Effector CD8-positive, alpha-beta T cell (primary cell): ENCODE data around the gene PLCH2.
"Not testable (repeated sequence)": the region's sequence is repeated elsewhere in the genome, so short reads cannot be mapped to it uniquely, and the experiment has no call there.

Experiments used
- DNase-seq: peaks from one replicate; lab custom pipeline; 2025; lab: John Stamatoyannopoulos, UW

The PLCH2 gene

DNA sequence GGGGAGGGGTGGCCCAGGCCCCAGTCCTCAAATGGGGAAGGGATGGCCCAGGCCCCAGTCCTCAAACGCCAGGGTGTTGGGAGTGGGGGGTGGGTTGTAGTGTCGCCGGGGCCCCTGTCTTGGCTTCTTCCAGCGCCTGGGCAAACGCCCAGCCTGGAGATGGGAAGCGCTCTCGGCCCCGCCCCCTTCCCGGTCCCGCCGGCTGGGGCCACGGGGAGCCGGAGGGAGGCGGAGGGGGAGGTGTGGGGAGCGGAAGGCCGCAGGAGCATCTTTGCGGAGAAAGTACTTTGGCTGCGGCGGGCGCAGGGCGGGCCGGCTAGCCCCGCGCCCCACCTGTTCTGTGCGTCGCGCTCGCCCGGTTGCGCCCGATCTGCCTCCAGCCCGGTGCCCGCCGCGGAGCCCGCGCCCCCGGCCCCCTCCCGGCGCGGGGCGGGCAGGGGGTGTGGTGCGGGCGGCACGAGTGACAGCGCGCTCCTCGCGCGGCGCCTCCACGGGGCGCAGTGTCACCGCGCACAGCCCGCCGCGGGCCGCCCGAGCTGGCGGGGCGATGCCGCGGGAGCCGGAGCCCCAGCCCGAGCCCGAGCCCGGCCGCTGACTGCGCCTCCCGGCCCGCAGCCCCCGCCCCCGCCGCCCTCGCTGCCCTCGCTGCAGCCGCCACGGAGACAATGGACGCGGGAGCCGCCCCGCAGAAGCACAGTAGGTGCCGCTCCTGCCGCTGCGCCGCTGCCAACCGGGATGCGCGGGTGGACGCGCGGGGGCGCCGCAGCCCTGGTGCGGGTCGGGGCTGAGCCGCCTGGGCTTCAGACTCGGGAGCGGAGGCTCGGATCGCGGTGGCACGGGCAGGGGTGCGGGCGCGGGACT lies 32.6 kb upstream of the PLCH2 start:
- no peak for DNase-seq

DNA sequence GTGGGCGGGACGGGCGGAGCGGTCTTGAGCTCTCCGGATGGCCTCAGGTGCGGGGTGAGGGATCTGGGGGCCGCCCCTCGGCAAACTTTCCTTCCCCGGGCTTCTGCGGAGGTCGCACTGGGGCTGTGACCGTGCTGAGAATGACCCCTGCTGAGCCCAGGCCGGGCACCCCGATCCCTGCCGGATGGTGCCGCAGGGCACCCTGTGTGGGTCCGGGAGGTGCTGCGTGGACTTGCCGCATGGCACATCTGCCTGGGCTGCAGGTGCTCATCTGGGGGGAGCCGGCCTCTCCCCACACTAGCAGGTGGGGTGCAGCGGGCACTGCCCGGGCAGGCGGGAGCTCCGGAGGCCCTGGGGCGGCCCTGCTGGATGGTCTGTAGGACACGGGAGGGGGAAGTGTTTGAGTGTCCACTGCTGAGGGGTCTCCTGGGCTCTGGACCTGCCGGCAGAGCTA lies 31.9 kb upstream of the PLCH2 start:
- DNase-seq = no peak

DNA sequence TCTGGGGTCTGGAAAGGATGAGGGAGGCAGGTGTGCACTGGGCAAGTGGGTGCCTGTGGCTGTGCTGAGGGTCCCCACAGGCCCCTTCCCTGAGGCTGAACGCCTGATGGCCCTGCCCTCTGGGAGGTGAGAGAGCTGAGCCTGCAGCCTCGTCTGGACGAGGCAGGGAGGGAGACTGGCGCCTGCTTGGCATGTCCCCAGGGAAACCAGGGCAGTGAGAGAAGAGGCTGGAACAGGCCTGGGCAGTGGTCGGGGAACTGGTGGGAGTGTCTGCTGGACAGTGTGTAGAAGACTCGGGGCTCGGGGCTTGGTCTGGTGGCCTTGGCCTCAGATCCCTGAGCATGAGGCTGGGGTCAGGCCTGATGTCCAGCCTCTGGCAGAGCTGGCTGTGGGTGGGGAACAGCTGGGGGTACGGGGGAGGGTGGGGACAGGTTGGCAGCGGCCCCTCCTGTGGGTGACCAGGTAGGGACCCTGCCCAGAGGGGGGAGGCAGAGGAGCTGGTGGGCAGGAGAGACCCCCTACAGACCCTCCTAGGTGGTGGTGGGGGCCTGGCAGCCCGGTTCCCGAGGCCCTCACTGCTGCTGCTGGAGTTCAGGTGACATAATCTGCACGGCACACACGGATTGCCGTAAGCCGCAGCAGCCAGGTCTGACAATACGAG lies 30.8 kb upstream of the PLCH2 start:
- DNase-seq = no peak

DNA sequence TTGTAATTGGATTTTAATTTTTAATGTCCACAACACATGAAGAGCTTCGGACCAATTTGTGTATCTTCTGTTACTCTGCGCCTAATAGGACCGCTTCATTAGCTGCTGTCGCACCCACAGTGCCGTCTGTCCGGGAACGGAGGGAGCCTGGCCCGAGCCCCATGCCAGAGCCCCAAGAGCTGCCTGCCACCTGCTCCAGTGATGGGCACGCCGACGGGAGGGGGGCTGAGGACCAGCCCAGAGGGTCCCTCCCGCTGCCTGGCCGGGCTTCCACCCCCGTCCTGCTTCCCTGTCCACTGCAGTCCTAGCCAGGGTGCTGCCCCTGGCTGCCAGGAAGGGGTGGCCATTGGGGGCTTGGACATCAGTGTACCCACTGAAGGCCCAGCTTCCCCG lies 30.3 kb upstream of the PLCH2 start:
- no peak for DNase-seq

DNA sequence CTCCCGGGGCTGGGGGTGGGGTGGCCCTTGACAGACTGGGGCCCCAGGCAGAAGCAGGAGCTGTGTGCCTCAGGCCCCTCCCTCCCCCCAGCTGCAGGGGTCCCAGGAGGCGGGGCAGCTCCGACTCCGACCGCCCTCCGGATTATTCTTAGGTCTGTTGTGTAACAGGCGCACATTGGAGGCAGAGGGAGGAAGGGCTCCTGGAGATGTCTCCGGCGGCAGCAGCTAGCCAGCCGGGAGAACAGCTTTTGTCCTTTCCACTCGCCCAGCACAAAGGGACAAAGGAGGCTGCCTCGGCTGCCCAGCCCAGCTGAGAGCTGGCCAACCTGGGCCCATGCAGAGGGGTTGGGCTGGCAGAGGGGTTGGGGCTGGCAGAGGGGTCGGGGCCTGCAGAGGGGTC lies 29.7 kb upstream of the PLCH2 start:
- DNase-seq = no peak

DNA sequence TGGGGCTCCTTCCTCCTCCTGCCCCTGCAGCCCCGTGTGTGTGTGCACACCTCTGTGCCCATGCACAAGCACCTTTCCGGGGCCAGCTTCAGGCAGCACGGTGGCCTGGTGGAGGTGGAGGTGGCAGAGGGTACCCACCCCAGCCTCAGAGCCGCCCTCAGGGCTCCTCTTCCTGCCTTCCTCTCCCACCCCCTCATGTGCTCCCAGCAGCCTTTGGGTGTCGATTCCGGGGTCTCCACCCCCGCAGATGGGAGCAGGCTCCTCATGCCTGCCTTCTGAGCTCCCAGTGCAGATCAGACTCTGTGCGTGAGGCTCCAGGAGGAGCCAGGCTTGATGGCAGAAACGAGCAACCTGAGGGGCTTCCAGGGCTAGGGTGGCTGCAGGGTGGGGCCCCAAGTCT lies 29.2 kb upstream of the PLCH2 start:
- DNase-seq = no peak

DNA sequence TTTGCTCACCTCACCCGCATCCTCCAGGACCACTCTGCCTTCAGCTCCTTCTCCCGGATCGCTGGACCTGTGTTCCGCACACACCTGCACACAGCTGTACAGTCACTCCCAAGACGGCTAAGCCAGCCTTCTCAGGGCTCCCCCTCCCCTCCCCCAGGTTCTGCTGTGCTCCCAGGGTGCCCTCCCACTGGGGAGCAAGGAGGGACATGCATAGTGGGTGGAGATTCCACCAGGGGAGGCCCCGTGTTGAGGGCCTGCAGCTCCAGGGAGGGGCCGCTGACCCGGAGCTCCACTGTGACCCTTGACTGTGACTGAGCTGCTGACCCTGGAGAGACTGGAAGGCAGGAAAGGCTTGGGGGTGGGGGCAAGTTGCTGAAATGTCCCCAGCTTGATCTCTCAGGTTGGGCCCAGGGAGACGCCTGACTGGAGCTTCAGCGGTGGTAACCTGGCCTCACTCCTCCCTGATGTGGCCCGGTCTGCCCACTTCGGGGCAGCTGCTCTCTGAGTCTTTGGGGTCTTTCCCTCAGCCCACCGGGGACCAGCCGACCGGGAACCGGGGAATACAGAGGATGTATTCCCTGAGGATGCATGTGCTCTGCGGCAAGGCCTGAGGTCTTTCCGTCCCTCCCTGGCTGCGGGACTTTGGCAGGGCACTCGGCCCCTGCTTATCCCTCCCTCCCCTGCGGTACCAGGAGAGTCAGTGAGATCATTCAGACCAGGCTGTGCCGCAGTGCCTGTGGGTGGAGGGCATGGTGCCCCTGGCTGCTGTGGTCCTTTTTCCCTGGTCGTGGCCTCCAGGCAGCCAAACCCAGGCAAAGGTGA lies 28.6 kb upstream of the PLCH2 start:
- DNase-seq = no peak

DNA sequence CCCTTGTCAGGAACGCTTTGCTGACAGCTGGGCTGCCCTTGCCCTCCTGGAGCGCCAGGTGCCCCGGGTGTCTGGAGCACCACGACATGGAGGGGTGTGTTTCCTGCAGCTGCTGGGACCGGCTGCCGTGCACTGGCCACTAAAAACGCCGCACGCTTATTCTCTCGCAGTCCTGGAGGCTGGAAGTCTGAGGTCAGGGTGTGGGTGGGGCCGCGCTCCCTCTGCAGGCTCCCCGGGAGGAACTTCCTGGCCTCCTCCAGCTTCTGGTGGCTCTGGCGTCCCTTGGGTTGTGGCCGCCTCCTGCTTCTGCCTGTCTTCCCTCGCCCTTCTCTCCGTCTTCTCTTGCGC lies 28.0 kb upstream of the PLCH2 start:
- no peak for DNase-seq

DNA sequence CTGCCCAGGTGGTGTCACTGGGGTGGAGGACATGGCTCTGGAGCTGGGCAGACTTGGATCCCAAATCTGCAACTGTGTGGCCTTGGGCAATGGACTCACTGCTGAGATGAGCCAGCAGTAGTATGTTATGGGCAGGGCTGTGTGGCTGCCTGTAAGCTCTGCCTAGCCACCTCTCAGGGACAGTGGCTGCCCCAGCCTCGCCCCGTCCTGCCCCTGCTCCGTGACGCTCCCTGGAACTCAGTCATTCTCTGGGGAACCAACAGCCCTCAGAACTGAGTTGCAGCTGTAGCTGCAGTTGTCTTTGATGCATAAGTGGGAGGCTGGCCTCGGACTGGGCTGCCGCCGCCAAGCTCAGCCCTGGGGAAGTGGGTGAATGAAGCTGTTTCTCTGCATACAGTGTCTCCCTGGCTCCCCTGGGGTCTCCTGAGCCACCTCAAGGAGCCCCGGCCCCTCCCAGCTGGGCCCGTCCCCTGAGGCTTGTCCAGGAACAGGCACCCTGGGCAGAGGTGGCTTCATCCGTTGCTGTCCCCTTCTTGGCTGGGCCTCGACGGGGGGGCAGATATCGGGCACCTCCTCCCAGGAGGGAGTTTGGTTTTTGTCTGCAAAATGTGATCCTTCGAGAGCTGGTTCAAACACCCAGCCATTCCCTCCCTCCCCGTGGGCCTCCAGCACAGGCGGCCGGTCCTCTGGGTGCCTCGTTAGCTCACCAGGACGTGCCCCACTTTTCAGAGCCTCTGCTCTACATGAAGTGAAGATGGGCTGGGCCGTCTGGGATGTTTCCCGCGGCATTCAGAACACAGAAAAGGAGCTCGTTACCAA lies 26.2 kb upstream of the PLCH2 start:
- no peak for DNase-seq

DNA sequence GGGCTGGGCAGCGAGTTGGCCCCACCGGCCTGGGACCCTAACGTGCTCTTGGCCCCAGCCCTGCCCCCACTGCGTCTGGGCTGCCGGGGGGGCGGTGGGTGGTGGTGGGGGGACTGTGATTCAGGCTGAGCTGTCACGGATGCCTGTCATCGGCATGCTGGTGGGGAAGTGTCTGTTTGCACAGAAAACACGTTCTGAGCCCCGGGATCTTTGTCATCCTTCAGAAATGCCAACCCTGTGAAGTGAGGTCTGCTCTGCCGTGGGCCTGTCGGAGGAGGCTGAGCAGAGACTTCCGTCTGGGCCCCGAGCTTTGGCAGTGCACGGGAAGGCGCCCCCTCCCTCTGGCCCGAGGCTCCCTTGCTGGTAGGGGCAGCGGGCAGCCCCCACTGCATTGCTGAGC lies 24.3 kb upstream of the PLCH2 start:
- DNase-seq = no peak

DNA sequence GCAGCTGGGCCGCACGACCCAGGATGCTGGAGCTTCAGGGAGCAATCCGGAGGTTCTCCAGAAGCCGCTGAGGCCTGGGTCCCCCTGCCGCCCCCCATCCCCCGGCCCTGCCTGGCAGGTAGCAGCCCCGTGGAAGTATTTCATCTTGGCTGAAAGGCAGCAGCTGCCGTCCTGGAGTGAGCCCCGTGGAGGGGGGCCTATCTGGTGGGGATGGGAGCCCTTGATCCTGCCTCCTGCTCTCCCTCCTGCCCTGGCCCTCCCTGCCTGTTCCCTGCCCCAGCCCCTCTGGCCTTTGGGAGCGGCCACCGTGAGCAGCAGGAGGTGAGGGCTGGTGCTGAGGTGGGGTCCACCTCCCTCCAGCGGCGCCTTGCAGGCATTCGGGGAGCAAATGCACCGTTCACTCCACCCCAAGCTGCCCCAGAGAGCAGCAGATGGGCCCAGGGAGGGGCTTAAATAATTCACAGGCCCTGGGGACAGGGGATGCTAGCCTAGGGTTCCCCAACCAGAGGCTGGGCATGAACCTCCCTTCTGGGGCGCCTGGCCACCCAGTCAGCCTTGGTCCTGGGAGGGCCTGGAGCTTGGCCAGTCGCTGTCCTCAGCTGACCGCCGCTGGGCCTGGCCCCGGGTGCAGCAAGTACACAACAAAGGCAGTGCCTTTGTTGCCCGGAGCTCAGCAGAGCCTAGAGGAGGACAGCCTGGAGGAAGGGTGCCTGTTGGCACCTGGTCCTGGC lies 23.7 kb upstream of the PLCH2 start:
- no peak for DNase-seq

DNA sequence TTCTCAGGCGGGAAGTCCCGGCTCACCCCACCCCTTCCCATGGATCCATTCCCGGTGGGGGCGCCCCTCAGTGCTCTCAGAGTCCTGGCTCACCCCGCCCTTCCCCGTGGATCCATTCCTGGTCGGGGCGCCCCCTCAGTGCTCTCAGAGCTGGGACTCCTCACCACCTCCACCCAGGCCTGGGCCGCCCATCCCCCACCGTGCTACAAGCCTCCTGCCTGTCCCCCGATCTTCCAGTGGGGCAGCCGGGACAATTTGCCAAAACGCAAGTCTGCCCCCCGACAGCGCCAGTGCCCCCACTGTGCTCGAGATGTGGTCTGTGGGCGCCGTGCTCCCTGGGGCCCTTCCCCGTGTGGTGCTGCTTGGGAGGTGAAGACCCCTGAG lies 23.2 kb upstream of the PLCH2 start:
- no peak for DNase-seq

DNA sequence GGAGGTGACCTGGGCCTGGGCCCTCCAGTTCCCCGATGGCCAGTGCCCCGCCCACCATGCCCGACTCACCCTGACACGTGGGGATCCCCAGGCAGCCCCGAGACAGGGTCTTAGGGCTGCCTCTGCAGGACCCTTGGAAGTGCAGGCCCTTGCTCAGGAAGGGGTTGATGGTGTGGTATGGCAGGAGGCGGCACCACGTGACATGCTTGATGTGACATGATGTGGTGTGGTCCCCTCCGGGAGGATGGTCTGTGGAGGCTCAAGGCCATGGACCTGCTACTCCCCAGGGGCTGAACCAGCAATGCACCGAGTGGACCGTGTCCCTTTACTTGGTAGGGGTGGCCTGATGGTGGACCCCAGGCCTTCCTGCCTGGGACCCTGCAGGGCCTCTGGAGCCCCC lies 21.9 kb upstream of the PLCH2 start:
- DNase-seq = no peak

DNA sequence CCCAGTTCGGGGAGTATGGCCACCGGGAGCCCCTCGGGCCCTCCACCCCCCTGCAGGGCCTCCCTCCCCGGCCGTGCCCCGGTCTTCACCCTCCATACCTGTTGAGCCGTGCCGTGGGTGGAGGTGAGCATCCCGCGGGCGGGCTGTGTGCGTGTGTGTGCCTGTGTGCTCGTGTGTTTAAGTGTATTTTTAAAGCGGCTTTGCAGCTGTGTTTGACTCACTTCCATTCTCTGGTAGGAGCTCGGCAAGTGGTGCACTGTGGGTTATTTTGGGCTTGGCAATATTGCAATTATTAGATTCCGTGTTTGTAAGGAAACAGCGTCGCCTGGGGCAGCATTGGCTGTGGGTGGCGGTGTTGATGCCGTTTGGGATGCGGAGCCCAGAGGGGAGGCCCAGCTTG lies 20.3 kb upstream of the PLCH2 start:
- DNase-seq = no peak

DNA sequence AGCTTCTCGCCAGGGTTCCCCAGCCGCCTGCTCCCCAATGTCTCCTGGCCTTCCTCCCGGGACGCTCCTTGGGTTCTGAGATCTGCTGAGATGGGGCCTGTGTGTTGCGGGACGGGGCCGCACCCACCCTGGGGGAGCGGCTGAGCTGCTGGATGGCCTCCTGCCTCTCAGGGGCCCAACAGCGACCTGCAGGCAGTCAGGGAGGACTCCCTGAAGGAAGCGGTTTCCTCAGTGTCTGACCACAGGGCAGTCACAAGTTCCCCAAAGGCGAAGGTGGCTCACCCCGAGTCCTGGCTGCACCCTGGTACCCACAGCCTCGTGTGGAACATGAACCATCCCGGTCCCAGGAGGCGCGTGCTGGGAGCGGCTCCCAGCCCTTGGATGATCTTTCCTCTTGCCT lies 18.6 kb upstream of the PLCH2 start:
- DNase-seq = no peak

DNA sequence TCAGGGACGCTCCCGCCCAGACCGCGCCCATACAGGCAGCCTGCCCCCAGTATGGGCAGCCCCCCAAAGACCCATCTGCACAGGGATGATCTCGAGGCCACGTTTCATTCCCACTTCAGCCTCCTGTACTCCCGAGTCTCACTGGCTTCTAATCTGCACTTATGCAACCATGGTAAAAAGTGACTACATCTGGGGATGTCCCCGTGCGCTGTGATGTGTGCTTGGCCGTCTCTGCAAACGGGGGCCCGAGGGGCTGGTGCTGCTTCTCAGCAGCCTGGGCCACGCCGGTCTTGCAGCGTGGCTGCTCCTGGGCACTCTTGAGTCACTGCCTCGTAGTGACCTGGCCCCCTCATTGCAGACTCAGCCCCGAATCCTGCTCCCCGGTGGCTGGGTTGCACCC lies 17.4 kb upstream of the PLCH2 start:
- no peak for DNase-seq

DNA sequence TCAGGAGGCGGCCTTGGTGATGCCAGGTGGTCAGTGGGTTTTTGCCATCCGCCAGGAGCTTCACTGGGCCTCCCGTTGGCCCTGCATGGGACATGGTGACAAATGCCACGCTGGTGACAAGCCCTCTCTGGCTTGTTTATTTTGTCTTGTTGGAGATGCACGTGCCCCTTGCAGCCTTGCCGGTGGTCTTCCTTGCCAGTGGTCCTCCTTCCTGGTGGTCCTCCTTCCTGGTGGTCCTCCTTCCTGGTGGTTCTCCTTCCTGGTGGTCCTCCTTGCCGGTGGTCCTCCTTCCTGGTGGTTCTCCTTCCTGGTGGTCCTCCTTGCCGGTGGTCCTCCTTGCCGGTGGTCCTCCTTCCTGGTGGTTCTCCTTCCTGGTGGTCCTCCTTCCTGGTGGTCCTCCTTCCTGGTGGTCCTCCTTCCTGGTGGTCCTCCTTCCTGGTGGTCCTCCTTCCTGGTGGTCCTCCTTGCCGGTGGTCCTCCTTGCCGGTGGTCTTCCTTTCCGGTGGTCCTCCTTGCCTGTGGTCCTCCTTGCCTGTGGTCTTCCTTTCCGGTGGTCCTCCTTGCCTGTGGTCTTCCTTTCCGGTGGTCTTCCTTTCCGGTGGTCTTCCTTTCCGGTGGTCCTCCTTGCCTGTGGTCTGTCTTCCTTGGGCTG lies 16.9 kb upstream of the PLCH2 start:
- not testable (repeated sequence) for DNase-seq

DNA sequence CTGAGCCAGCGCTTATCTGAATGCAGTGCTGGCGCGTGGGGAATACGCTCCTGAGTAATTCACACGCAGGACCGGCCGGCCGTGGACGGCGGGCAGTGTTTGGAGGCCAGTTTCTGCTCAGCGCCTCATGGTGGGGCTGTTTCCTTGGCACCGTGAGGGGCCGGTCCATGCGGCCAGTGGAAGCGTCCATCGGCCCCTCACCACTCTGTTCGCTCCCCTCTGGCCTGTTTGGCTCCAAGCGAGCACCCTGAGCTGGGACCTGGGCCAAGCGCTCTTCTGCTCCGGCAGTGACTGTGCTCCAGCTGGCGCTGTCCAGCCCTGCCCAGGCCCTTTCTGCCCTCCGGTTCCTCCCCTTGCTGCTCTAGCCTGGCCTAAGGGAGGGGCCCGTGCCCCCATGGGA lies 16.3 kb upstream of the PLCH2 start:
- no peak for DNase-seq

DNA sequence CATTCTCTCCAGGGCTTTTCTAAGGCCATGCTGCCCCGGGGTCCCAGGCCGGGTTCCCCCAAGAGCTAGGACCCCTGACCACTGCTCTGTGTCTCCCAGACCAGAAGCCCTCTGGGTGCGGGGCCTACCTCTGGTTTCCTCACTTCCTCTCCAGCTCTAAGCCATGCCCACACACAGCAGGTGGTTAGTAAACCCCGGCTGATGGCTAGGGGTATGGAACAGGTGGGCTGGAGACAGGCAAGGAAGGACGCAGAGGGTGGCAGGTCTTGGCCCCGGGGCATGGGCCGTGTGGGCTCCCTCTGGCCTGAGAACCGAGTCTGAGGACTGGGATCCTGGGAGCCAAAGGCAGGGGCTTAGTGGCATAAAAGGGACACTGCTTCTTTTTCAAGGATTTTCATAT lies 15.9 kb upstream of the PLCH2 start:
- no peak for DNase-seq

DNA sequence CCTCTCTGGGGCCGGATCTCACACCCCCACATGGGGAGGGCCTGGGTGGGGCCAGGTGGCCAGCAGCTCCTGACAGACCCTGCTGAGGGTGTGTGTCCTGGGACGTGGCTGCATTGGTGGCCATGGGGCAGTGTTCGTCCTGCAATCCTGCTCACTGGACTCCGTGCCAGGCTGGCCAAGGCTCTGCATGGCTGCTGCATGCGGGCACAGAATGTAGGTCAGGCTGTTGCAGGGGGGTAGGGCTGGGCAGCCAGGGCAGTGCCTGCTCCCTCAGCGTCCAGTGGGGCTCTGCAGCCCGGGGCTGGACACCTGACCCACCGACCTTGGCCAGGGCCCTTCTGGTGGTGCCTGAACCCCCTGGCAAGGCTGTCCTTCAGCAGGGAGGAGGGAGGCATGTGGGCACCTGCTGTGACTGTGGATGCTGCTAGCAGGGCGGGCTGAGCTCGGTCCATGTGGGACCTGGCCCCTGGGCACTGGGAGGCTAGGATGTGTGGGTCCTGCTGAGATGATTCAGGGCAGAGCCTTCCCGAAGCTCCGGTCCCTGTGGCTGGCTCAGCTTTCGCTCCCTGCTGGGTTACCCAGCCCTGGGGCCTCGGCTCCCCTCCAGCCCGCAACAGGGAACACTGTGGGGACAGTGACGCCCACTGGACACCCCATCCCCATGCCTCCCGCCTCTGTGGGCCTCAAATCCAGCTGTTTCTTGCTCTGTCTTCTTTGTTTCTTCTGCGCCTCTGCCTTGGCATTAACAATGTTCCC lies 14.9 kb upstream of the PLCH2 start:
- no peak for DNase-seq
